ENCODE measurements around the gene CD300LD. TPM values are rescaled to one million over a fixed set of nuclear protein-coding genes. Genes with fewer than 3 reads are reported as not detected.
A peak's percentile ranks its signal among the peaks of the same experiment; 100 is the strongest.

CD300LD gene
- not detected in 2 replicates for total RNA-seq (2013; cell fraction: nucleolus; rRNA removed)
- total RNA-seq (2014; rRNA removed) (not detected in 2 replicates), total RNA-seq (2014; rRNA removed; fragmentation: Illumina TruSeq; extraction: Trizol) (not detected in 2 replicates), total RNA-seq (2021) (not detected in 2 replicates), polyA plus RNA-seq (2011; rRNA removed) (not detected in 2 replicates), polyA plus RNA-seq (2014; fragmentation: Illumina TruSeq; extraction: Trizol) (not detected in 2 replicates), polyA plus RNA-seq (2014; fragmentation: Nextera tagmentation; extraction: Ambion mirVana) (not detected), polyA plus RNA-seq (2014; rRNA removed) (not detected in 2 replicates), polyA plus RNA-seq (2016; fragmentation: Nextera tagmentation; extraction: Ambion mirVana) (not detected), polyA minus RNA-seq (2011; rRNA and poly(A)+ RNA removed) (not detected in 2 replicates), Bru-seq, nascent RNA (not detected), BruChase-seq, experiment 1, labeled RNA remaining after a 6-hour chase (not detected), BruChase-seq, experiment 2, labeled RNA remaining after a 2-hour chase (not detected)
- polyA plus RNA-seq (2011; ENCODE audit: low read depth) = not detected
- polyA plus RNA-seq (2011; cell fraction: cytosol; rRNA removed) = not detected in 2 replicates
- not detected in 2 replicates for polyA plus RNA-seq (2011; cell fraction: nucleus; rRNA removed)
- polyA plus RNA-seq (2012) = not detected in 2 replicates
- not detected in 2 replicates for polyA minus RNA-seq (2011; cell fraction: cytosol; rRNA and poly(A)+ RNA removed)
- not detected in 2 replicates for polyA minus RNA-seq (2011; cell fraction: nucleus; rRNA and poly(A)+ RNA removed)
- long read RNA-seq, experiment 1 = 0 reads
- long read RNA-seq, experiment 2 = 0 reads

DNA sequence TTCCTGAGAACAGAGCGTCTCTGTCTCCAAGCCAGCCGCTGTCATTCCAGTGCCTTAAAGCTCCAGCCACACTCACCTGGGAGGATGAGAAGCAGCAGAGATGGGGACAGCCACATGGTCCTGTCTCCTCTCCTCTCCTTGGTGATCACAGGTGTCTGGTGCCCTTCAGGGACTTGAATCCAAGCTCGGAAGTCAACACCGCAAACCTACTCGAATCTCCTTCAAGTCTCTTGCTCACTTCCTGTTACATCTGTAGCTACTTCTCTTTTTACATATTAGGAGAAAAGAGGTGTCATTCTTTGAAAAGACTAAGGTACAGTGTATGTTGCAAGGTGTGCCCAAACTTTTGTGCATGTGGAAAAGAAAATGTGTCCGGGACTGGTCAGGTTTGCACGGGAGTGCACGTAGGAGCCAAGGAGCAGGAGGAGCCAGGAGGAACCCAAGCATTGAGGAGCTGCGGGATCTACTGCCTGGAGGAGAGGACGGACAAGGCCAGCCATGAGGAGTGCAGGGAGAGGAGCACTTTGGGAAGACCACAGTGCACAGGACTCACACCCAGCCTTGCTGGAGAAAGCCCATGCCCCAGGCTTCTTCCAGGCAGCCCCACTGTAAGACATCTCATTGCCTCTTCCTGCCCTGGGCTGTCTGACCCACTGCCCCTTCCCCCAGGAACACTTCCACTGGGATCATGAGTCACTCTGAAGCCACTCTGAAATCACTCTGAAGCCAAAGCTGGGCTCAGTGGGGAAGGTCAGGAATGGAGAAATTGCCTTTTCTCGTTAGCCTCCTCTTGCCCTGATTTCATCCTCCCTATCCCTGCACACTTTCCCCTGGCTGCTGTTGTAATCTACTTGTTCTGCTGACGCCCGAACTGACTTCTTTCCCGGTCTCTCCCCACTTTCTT, at the start of gene CD300LD:
Gene CD300LD, minus strand, starts transcription at position 197 of the 904 bp plus-strand sequence. Its CDS starts 81 bp downstream, at position 116.
- Histone ChIP-seq H3K27ac (ENCODE audit: control insufficient read depth, insufficient read depth) (no peak within 1 kb of the TSS), H3K9ac (ENCODE audit: control insufficient read depth, insufficient read depth, low read length) (no peak within 1 kb of the TSS), H2AFZ (ENCODE audit: control insufficient read depth, low read depth, low read length) (no peak within 1 kb of the TSS), H4K20me1 (ENCODE audit: control insufficient read depth, insufficient read depth) (no peaks in the 10 kb centered on the region), H3K4me1 (ENCODE audit: control insufficient read depth, insufficient read depth, low read length) (no peaks in the 10 kb centered on the region), H3K27me3 (replicated peaks in 1 of 2; ENCODE audit: control insufficient read depth in 2 of 2, insufficient read depth in 2 of 2, low read length in 1 of 2) (peaks cover 0 to 2% of the 10 kb centered on the region in 2 experiments; a peak in 2 of 4 replicates), H3K4me3 (no peak within 1 kb of the TSS), H3K36me3 (ENCODE audit: control insufficient read depth in 2 of 2, insufficient read depth in 2 of 2, low read length in 1 of 2) (no peaks in the 10 kb centered on the region), H3K4me2 (ENCODE audit: control insufficient read depth, insufficient read depth) (no peak within 1 kb of the TSS), H3K9me3 (replicated peaks; ENCODE audit: control insufficient read depth, insufficient read depth, low read length) (no peaks in the 10 kb centered on the region; the same call in 2 of the 3 replicates), H3K79me2 (ENCODE audit: control insufficient read depth, insufficient read depth, low read length) (no peaks in the 10 kb centered on the region)
- ChIA-PET RAD21 (ENCODE audit: unreplicated experiment) (interaction anchor here (1.2 to 2.6 kb wide), 2 partner anchors 12 to 19 kb away, joined by 3 to 5 read pairs; no protein-coding TSS in a partner anchor), SMC1A (ENCODE audit: uncharacterized antibody, unreplicated experiment) (no interaction called here), CTCF (interaction anchor here (0.7 to 3.2 kb wide), 6 partner anchors 9 to 277 kb away, joined by 3 to 12 read pairs (median 4); partner anchors contain the start of gene CD300H), POLR2A (interaction anchor here (0.8 kb wide), 1 partner anchor 8 kb away, joined by 4 read pairs; no protein-coding TSS in a partner anchor)
- WGBS (ENCODE audit: insufficient coverage, insufficient replicate concordance, low lambda C conversion rate, missing lambda C conversion rate) = 35% methylated on average over 14 of the region's 14 CpGs
- in situ Hi-C loops (cut with MboI) (no loop called here), intact Hi-C loops (cut with micrococcal nuclease; ENCODE audit: unreplicated experiment) (no loop called here)
- peak; percentile 43; the same call in 1 of the 2 replicates for TF ChIP-seq SPI1 (IDR thresholded peaks at IDR 0.05; ENCODE audit: borderline replicate concordance, insufficient read depth, low read depth, low read length)
- no peak for TF ChIP-seq SMARCA5 (IDR thresholded peaks at IDR 0.05)
- BruUV-seq (replicated peaks) = no TSS peak
- FAIRE-seq (no peak), ATAC-seq (no peak), DNase-seq (ENCODE audit: low read depth, low spot score) (no peak)

Measured in GM12878 (cell line).